HepG2 (cell line): ENCODE data around the gene IDH3G. TPM values are rescaled to one million over a fixed set of nuclear protein-coding genes. Genes with fewer than 3 reads are reported as not detected.
A peak's percentile ranks its signal among the peaks of the same experiment; 100 is the strongest.

Source experiments
- LCORL ChIP-seq, 2 experiments: fragments of 450-650 bp in 1 of 2; sonication (generic) in 1 of 2; formaldehyde crosslinking in 1 of 2; IDR thresholded peaks; 2 replicates each; pipeline versions ENCODE4 v1.5.0 to v1.6.1; 2017 to 2020; ENCODE audit warnings: antibody characterized with exemption in 1 of 2, missing genetic modification reagents in 1 of 2
- PAX8 ChIP-seq: sonication (generic); formaldehyde crosslinking; IDR thresholded peaks from 2 replicates; pipeline ENCODE4 v1.8.0; 2022; ENCODE audit warnings: mild to moderate bottlenecking, missing genetic modification reagents, borderline replicate concordance
- PLSCR1 ChIP-seq: sonication (generic); formaldehyde crosslinking; IDR thresholded peaks from 2 replicates; pipeline ENCODE4 v1.5.0; 2020; ENCODE audit warnings: missing genetic modification reagents, mild to moderate bottlenecking, borderline replicate concordance
- PRMT3 ChIP-seq: sonication (generic); formaldehyde crosslinking; IDR thresholded peaks from 2 replicates; pipeline ENCODE4 v1.8.1; 2022; ENCODE audit warnings: low read depth, mild to moderate bottlenecking, moderate library complexity, missing genetic modification reagents, borderline replicate concordance
- TMF1 ChIP-seq: sonication (generic); formaldehyde crosslinking; IDR thresholded peaks from 2 replicates; pipeline ENCODE4 v1.8.1; 2022; ENCODE audit warnings: low read depth, missing genetic modification reagents
- ZBTB33 ChIP-seq: sonication (generic); formaldehyde crosslinking; IDR thresholded peaks from 2 replicates; pipeline ENCODE4 v1.4.0; 2020; ENCODE audit warnings: missing genetic modification reagents
- ZNF142 ChIP-seq: sonication (generic); formaldehyde crosslinking; IDR thresholded peaks from 2 replicates; pipeline ENCODE4 v1.4.0; 2020; ENCODE audit warnings: missing genetic modification reagents
- ZNF205 ChIP-seq: IDR thresholded peaks from 2 replicates; pipeline ENCODE4 v1.6.1; 2018; ENCODE audit warnings: missing biosample characterization, missing genetic modification reagents
- ZNF34 ChIP-seq: sonication (generic); formaldehyde crosslinking; IDR thresholded peaks from 2 replicates; pipeline ENCODE4 v1.4.0; 2020; ENCODE audit warnings: mild to moderate bottlenecking, missing genetic modification reagents, borderline replicate concordance
- ZNF780A ChIP-seq: sonication (generic); formaldehyde crosslinking; IDR thresholded peaks from 2 replicates; pipeline ENCODE4 v1.8.0; 2022; ENCODE audit warnings: mild to moderate bottlenecking, missing genetic modification reagents, moderate library complexity
- polyA plus RNA-seq, 8 experiments: library from polyadenylated mRNA; depleted of rRNA in 3 of 8; stranded (reverse) in 7 of 8; unstranded in 1 of 8; fragments of >200 nt; fragmentation: Illumina TruSeq in 4 of 8; extraction: Trizol in 4 of 8; gene quantifications; 2 replicates each; pipeline versions ENCODE4 v1.2.1 to v1.2.3, GENCODE V29; 2011 to 2016; ENCODE audit warnings: low read depth in 4 of 8, missing spikeins in 1 of 8, mixed read lengths in 1 of 8; ENCODE audit not compliant: insufficient read depth in 1 of 8
- total RNA-seq, 5 experiments: library from RNA; depleted of rRNA; stranded (reverse); fragments of >200 nt; fragmentation: Illumina TruSeq; extraction: Trizol; gene quantifications; 2 replicates each; pipeline ENCODE4 v1.2.3, GENCODE V29; 2016; ENCODE audit warnings: low read depth in 1 of 5

IDH3G gene
- total and polyA plus RNA-seq, 2 of the 13 experiments (the other 11 are each of a cell fraction or from before 2014, with no cell fraction given) = 18.7 to 35.5 TPM

- no peak for TF ChIP-seq ZNF142
- TF ChIP-seq ZNF34 (CRISPR knock-in tag) = 0 out of 2 replicates have a peak, but pooled peaks have one; percentile 36
- TF ChIP-seq PLSCR1 (CRISPR knock-in tag) = no peak
- TF ChIP-seq LCORL (IDR thresholded peaks at IDR 0.05) = no peak
- peak; percentile 46; the same call in 1 of the 2 replicates for TF ChIP-seq LCORL (CRISPR knock-in tag; IDR thresholded peaks at IDR 0.05)
- no peak for TF ChIP-seq ZBTB33 (CRISPR knock-in tag)
- no peak for TF ChIP-seq PAX8 (CRISPR knock-in tag)
- peak; percentile 49; the same call in 1 of the 2 replicates for TF ChIP-seq TMF1 (CRISPR knock-in tag)
- peak; percentile 53; the same call in 1 of the 2 replicates for TF ChIP-seq ZNF780A (CRISPR knock-in tag)
- no peak for TF ChIP-seq ZNF205 (CRISPR knock-in tag)
- no peak for TF ChIP-seq PRMT3 (CRISPR knock-in tag)
These were observed at the start of gene IDH3G, which contains the start of gene SSR4 (continued) for GRCh38 chrX:153794018-153794896.
